Measurements from ENCODE around the gene STARD3NL.
"Not testable (repeated sequence)": the region's sequence is repeated elsewhere in the genome, so short reads cannot be mapped to it uniquely, and the experiment has no call there.

Gene STARD3NL

DNA sequence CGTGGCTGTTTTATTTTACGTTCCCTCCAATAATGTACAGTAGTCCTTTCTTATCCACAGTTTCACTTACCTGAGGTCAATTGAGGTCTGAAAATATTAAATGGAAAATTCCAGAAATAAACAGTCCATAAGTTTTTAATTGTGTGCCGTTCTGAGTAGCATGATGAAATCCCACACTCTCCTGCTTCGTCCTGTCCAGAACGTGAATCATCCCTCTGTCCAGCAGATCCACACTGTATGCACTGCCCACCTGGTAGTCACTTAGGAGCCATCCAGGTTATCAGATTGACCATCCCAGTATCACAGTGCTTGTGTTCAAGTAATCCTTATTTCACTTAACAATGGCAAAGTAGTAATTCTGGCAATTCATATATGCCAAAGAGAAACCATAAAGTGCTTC, 46.3 kb downstream of the STARD3NL start:
- DNase-seq = no peak

DNA sequence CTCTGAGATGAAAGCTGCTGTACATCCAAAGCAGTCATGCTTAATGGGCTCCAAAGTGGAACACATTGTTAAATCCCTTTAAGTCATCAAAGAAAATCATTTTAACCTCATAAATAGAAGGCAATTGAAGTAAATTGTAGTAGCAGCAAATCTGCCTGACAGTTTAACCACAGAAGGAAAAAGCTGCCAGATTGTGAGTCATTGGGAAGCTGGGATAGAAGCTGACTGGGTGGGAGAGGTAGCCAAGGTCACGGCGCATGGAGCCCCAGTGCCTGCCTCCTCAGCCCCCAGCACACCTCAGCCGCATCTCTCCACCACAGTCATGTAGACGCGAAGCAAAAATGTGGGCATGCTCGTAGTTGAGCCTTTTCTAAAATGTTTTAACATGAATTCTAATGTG, 51.3 kb downstream of the STARD3NL start:
- no peak for DNase-seq

DNA sequence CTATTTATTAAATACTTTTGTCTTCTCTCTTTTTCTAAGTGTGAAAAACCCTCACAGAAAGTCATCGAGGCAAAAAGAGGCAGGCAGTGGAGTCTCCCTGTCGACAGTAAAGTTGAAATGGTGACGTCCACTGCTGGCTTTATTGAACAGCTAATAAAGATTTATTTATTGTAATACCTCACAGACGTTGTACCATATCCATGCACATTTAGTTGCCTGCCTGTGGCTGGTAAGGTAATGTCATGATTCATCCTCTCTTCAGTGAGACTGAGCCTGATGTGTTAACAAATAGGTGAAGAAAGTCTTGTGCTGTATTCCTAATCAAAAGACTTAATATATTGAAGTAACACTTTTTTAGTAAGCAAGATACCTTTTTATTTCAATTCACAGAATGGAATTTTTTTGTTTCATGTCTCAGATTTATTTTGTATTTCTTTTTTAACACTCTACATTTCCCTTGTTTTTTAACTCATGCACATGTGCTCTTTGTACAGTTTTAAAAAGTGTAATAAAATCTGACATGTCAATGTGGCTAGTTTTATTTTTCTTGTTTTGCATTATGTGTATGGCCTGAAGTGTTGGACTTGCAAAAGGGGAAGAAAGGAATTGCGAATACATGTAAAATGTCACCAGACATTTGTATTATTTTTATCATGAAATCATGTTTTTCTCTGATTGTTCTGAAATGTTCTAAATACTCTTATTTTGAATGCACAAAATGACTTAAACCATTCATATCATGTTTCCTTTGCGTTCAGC, 52.0 kb downstream of the STARD3NL start:
- DNase-seq = no peak

DNA sequence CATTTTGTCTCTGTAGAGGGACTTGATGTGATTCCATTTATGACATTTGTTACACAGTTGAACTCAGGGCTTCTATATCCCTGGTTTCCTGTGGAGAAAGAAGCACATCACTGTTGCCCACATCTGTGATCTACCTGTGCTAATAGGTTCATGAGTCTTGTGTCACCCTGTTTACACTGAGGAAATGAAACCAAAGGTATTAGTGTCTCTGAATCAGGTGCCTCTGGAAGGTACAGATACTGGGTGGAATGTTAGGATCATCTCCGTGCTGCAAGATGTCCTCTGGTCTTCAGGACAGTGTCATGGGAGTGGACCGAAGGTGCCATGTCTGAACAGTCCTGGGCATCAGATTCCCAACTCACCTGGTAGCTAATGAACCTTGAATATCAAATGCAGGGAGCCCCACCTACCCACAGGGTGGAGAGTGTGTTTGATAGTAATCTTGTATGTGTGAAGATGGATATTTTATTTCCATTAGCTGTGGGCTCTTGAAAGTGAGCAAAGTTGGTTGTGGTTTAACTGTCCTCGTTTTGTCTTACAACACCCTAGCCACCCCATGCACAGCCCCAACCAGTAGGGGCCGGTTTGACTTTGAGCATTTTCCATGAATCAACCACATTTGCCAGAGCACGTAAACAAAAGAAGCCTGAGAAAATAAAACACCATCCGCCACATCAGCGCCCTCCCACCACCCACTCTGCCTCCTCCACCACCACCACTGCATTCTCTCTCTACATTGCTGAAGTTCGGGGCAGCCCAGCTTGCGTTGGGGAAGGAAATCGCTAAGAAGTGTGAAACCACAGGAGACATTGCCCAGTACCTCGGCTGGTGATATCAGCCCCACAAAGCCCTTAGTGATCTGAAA, 54.7 kb downstream of the STARD3NL start:
- DNase-seq = peak; percentile 74

DNA sequence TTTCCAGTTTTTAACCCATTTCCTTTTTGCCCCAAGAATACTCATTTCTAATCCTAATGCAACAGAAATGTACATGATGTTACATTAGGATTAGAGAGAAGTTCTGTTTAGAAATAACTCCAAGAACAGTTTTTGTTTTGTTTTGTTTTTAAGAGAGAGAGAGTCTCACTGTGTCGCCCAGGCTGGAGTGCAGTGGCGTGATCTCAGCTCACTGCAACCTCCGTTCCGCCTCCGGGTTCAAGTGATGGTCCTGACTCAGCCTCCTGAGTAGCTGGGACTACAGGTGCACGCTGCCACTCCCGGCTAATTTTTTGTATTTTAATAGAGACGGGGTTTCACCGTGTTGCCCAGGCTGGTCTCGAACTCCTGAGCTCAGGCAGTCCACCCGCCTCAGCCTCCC, 56.7 kb downstream of the STARD3NL start:
- DNase-seq = not testable (repeated sequence)

GRCh38 chr7:38235606-38236005, 57.6 kb downstream of the STARD3NL start:
- no peak for DNase-seq

DNA sequence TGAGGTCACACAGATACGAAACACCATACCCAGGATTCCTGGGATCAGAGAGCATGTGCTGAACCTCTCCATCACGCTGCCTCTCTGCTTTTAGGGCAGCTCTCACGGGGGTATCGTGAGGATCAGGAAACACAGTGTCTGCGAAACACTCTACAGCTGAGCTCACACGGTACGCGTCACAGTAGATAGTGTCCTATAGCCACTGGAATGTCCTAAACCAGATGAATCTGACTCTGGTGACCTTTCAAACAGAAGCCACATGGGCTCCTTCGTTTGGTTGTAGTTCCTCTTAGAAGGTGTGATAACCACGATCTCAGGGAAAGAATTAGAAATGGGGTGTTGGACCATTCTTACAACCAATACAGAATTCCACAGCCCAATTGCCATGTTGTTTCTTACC, 61.1 kb downstream of the STARD3NL start:
- DNase-seq = not testable (repeated sequence)

DNA sequence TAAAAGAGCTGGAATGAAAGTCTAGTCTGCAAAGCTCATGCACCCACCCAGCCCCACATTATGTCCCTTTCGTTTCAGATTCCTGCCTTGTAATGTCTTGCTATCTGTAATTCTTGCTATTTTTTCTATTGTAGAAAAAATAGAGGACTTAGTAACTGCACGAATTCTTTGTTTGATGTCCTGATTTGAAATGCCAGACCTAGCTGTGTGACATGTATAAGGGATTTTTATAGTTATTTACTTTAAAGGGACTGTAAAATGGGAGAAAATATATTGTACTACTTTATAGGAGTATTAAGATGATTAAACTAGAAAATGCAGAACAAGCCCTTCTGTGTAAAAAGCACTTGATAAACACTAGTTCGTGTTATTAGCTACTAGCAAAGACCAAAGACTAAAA, 63.0 kb downstream of the STARD3NL start:
- no peak for DNase-seq

GRCh38 chr7:38242814-38243213, 64.8 kb downstream of the STARD3NL start:
- no peak for DNase-seq

DNA sequence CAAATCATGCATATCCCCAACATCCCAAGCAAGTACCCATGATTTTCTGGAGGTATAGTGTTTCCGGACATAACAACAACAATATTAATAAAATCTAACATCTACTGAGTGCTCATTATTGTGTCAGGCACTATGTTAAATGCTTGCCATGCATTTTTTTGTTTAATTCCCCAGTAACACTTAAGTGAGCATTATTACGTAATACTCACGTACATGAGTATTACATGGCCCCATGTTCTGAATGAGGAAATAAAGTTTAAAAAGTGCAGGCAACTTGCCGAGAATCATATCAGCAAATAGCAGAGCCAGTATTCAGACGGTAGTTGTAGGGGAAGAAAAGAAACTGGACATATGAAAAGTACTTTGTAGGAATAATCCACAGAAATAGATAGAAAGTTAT, 65.3 kb downstream of the STARD3NL start:
- DNase-seq = not testable (repeated sequence)

DNA sequence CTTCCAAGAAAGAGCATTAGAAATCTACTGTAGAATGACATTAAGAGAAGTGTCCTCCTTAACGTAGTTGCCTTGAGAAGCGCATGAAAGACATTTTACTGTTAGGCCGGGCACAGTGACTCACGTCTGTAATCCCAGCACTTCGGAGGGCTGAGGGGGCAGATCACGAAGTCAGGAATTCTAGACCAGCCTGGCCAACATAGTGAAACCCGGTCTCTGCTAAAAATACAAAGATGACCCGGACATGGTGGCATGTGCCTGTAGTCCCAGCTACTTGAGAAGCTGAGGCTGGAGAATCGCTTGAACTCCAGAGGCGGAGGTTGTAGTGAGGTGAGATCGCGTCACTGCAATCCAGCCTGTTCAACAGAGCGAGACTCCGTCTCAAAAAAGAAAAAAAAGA, 66.5 kb downstream of the STARD3NL start:
- no peak for DNase-seq

DNA sequence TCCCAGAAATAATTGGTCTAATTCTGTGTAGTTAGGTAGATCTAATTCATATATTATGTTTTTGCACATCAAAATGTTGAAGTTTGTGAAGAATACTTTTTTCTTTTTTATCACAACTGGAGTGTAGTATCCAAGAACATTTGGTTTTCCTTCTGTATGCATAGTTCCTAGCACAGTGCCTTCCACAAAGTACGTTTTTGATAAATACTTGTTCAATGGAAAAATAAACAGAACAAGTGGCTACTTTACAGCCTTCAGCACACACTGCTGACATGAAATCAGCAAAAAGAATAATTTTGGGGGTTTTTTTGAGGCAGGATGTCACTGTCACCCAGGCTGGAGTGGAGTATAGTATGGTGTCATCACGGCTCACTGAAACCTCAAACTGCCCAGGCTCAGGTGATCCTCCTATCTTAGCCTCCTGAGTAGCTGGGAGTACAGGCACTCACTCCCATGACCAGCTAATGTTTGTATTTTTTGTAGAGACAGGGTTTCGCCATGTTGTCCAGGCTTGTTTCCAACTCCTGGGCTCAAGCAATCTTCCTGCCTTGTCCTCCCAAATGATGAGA, 67.4 kb downstream of the STARD3NL start:
- no peak for DNase-seq

DNA sequence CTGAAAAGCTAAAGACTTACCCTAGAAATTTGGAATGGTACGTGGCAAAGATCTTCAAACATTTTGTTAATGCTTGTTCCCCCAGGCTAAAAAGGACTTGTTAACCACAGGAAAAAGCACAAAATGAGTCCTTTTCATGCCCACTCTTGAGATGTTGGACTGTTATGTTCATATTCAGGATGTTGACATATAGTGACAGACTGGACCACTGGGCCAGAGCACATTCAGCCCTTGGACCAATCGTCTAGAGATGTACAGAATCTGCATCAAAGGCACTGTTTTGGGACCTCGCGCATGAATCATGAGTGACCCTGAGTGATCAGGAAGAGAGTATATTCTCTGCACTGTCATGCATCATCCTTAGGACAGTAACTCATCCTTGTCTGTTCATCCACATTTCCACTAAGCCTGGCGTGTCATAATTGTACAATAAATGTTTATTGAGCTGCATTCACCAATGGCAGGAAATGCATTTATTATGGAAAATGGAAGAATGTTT, 70.1 kb downstream of the STARD3NL start:
- no peak for DNase-seq

- DNase-seq = not testable (repeated sequence)
These were observed 71.8 kb downstream of the STARD3NL start for GRCh38 chr7:38249849-38250248.

DNA sequence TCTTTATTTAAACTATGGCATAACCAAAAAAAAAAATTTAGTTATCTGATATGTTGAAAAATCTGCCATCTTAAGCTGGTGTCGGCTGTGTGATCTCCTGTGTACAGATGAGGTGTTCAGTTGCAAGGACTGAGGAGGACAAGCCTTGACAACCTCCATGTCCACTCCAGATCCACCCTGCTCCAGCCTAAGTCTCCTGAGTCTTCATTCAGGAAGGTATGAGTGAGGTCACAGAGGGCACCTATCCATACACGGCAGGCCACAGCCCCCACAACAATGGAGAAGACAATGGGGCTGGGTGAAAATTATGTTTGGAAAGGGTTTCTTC, 79.3 kb downstream of the STARD3NL start:
- DNase-seq = no peak

DNA sequence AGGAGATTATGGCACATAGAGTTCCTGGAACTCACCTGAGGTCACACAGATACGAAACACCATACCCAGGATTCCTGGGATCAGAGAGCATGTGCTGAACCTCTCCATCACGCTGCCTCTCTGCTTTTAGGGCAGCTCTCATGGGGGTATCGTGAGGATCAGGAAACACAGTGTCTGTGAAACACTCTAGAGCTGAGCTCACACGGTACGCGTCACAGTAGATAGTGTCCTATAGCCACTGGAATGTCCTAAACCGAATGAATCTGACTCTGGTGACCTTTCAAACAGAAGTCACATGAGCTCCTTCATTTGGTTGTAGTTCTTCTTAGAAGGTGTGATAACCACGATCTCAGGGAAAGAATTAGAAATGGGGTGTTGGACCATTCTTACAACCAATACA, 81.1 kb downstream of the STARD3NL start:
- DNase-seq = not testable (repeated sequence)

- not testable (repeated sequence) for DNase-seq
These were observed 83.6 kb downstream of the STARD3NL start for GRCh38 chr7:38261601-38262000.

- not testable (repeated sequence) for DNase-seq
These were observed 84.0 kb downstream of the STARD3NL start for GRCh38 chr7:38262026-38262425.

DNA sequence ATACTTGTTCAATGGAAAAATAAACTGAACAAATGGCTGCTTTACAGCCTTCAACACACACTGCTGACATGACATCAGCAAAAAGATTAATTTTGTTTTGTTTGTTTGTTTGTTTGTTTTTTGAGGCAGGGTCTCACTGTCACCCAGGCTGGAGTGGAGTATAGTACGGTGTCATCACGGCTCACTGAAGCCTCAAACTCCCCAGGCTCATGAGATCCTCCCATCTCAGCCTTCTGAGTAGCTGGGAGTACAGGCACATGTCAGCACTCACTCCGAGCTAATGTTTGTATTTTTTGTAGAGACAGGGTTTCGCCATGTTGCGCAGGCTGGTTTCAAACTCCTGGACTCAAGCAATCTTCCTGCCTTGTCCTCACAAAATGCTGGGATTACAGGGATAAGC, 84.5 kb downstream of the STARD3NL start:
- no peak for DNase-seq

DNA sequence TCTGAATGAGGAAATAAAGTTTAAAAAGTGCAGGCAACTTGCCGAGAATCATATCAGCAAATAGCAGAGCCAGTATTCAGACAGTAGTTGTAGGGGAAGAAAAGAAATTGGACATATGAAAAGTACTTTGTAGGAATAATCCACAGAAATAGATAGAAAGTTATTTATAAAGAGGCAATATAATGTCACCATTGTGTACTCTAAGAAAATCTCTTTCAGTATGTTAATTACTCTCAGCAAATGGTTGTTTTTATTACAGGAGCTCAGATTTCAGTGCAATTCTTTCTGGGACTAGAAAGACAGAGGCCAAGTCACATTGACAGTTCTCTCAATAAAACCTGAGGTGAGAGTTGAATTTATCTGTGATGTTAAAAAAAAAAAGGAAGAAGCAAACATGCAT, 85.2 kb downstream of the STARD3NL start:
- DNase-seq = not testable (repeated sequence)

DNA sequence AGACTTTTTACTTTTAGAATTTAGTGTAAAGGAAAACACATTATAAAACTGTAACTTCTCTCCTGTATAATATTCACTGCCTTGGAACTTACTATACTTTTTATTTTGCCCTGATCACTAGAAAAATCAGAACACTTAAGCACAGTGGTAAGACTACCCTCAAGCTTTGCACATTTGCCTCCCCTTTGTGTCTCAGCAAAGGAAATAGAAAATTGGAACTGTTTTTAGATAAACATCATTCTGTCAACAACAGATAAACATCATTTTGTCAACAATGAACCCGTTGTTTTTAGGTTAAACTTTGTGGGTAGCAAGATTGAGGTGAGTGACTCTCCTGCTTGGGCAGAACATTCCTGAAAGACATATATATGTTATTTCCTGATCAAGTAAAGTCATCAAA, 86.6 kb downstream of the STARD3NL start:
- not testable (repeated sequence) for DNase-seq

DNA sequence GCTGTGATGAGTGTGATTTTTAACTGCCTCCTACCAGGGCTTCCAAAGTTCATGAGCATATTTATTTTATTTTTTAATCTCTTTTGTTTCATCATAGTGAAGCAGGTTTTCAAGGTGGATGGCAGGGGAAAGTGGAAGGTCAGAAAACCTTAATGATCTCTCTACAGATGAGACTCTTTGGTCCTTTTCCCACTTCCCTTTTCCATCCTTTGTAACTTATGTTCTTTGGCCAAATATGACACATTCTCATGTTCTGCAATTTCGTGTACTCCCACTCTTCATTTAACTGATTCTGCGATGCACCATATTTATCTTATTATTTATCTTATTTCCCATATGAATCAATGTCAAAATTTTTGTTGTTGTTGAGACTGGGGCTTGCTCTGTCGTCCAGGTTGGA, 87.9 kb downstream of the STARD3NL start:
- DNase-seq = not testable (repeated sequence)

GRCh38 chr7:38269704-38270346, 91.8 kb downstream of the STARD3NL start:
- DNase-seq = not testable (repeated sequence)
